Duodenal mucosa (tissue), 2 donors: ENCODE measurements around the gene ZEB1.

Experiments
- H3K27ac ChIP-seq: one replicate; pipeline ENCODE4 v1.7.0; 2013; ENCODE audit warnings: low read depth, low read length
- H3K27me3 ChIP-seq, 2 donors: one replicate each; pipeline ENCODE4 v1.7.0; 2013; ENCODE audit warnings: low read length in 2 of 2, control low read depth in 1 of 2; ENCODE audit not compliant: insufficient read depth in 2 of 2, control insufficient read depth in 1 of 2
- H3K36me3 ChIP-seq, 2 donors: one replicate each; pipeline ENCODE4 v1.7.0; 2013; ENCODE audit warnings: low read length in 2 of 2, control low read depth in 1 of 2; ENCODE audit not compliant: insufficient read depth in 2 of 2, control insufficient read depth in 1 of 2
- H3K4me1 ChIP-seq, 2 donors: one replicate each; pipeline ENCODE4 v1.7.0; 2013; ENCODE audit warnings: low read length in 2 of 2, control low read depth in 1 of 2; ENCODE audit not compliant: insufficient read depth in 2 of 2, control insufficient read depth in 1 of 2
- H3K4me3 ChIP-seq, 2 donors: one replicate each; pipeline ENCODE4 v1.7.0; 2013; ENCODE audit warnings: low read length in 2 of 2, low read depth in 1 of 2
- H3K9ac ChIP-seq, 2 donors: one replicate each; pipeline ENCODE4 v1.7.0; 2013; ENCODE audit warnings: low read length in 2 of 2, low read depth in 1 of 2
- H3K9me3 ChIP-seq, 2 donors: one replicate each; pipeline ENCODE4 v1.7.0; 2013; ENCODE audit warnings: low read length in 2 of 2, control low read depth in 1 of 2; ENCODE audit not compliant: control insufficient read depth in 1 of 2

Gene ZEB1

GRCh38 chr10:31475519-31475918 lies 156.5 kb downstream of the ZEB1 start:
- Histone ChIP-seq H3K4me3 (no peak overlapping the region), H3K4me1 (no peaks in the 10 kb centered on the region), H3K9ac (no peak overlapping the region), H3K27me3 (no peaks in the 10 kb centered on the region), H3K9me3 (peaks cover 0 to 4% of the 10 kb centered on the region in 2 donors), H3K27ac (no peak overlapping the region), H3K36me3 (no peaks in the 10 kb centered on the region)

DNA sequence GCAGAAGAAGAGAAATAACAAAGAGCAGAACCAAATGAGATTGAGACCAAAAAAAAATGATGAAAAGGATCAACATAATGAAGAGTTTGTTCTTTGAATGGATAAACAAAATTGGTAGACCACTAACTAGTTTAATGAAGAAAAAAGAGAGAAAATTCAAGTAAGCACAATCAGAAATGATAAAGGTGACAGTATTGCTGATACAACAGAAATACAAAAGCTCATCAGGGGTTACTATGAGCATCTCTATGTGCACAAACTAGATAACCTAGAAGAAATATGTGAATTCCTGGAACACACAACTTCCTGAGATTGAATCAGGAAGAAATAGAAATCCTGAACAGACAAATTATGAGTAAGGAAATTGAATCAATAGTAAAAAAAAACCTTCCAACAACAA lies 157.1 kb downstream of the ZEB1 start:
- H3K36me3 ChIP-seq, result no peaks in the 10 kb centered on the region
- peaks cover 0 to 4% of the 10 kb centered on the region in 2 donors for H3K9me3 ChIP-seq
- H3K4me1 ChIP-seq, result no peaks in the 10 kb centered on the region
- no peak overlapping the region for H3K9ac ChIP-seq
- no peak overlapping the region for H3K27ac ChIP-seq
- H3K27me3 ChIP-seq, result no peaks in the 10 kb centered on the region
- H3K4me3 ChIP-seq, result no peak overlapping the region

DNA sequence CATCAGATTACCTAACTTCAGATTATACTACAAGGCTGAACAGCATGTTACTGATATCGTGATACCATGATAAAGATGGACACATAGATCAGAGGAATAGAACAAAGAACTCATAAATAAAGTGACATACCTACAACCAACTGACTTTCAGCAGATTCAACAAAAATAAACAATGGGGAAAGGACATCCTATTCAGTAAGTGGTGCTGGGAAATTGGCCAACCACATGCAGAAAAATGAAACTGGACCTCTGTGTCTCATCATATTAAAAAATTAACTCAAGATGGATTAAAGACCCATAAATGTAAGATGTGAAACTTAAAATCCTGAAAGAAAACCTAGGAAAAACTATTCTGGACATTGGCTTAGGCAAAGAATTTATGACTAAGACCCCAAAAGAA lies 158.6 kb downstream of the ZEB1 start:
- H3K27me3 ChIP-seq, result no peaks in the 10 kb centered on the region
- H3K27ac ChIP-seq, result no peak overlapping the region
- H3K36me3 ChIP-seq, result no peaks in the 10 kb centered on the region
- no peak overlapping the region for H3K9ac ChIP-seq
- H3K9me3 ChIP-seq, result peaks cover 0 to 4% of the 10 kb centered on the region in 2 donors
- no peak overlapping the region for H3K4me3 ChIP-seq
- no peaks in the 10 kb centered on the region for H3K4me1 ChIP-seq

- Histone ChIP-seq H3K36me3 (no peaks in the 10 kb centered on the region), H3K4me1 (peaks cover 0 to 6% of the 10 kb centered on the region in 2 donors), H3K9ac (no peak overlapping the region), H3K27me3 (no peaks in the 10 kb centered on the region), H3K9me3 (peaks cover 0 to 4% of the 10 kb centered on the region in 2 donors), H3K4me3 (no peak overlapping the region), H3K27ac (no peak overlapping the region)
These were observed 160.7 kb downstream of the ZEB1 start for GRCh38 chr10:31479752-31480151.

GRCh38 chr10:31483546-31483945 lies 164.5 kb downstream of the ZEB1 start:
- H3K9ac ChIP-seq, result no peak overlapping the region
- H3K4me1 ChIP-seq, result peaks cover 0 to 6% of the 10 kb centered on the region in 2 donors
- no peaks in the 10 kb centered on the region for H3K27me3 ChIP-seq
- no peak overlapping the region for H3K4me3 ChIP-seq
- no peaks in the 10 kb centered on the region for H3K36me3 ChIP-seq
- H3K27ac ChIP-seq, result no peak overlapping the region
- no peaks in the 10 kb centered on the region for H3K9me3 ChIP-seq

- Histone ChIP-seq H3K9ac (no peak overlapping the region), H3K27ac (no peak overlapping the region), H3K36me3 (no peaks in the 10 kb centered on the region), H3K4me3 (no peak overlapping the region), H3K9me3 (no peaks in the 10 kb centered on the region), H3K27me3 (no peaks in the 10 kb centered on the region), H3K4me1 (peaks cover 0 to 6% of the 10 kb centered on the region in 2 donors)
These were observed 165.6 kb downstream of the ZEB1 start for GRCh38 chr10:31484431-31485135.

DNA sequence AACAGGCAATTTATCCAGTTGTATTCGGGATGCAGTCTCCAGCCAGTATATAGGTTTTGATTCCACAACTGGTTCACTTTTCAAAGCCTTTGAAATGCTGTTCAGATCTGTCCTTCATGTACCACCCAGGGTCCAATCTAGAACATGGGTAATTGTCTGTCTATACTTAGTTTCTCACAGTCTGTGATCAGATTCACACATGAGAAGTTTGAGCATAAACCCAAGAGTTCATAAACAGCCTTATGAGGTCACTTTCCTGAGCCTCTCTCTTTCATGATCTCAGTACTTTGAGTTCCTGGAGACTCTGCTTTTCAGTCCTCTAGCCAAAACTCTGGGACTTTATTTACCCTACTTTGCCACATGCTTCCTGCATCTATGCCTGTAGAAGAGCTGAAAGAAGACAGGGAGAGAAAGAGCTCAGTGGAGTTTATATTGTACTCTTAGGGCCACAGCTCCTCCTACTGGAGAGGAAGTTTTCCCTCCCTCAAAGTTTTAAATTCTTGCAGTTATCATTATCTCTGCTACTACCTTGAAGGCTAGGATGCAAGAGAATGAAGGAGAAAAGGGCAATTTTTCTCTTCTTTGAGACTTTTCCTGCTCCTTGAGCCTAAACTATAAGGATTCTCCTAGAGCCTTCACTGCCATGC lies 172.0 kb downstream of the ZEB1 start:
- no peaks in the 10 kb centered on the region for H3K36me3 ChIP-seq
- no peak overlapping the region for H3K9ac ChIP-seq
- H3K27ac ChIP-seq, result no peak overlapping the region
- peaks cover 0 to 2% of the 10 kb centered on the region in 2 donors for H3K9me3 ChIP-seq
- H3K4me1 ChIP-seq, result no peaks in the 10 kb centered on the region
- H3K27me3 ChIP-seq, result no peaks in the 10 kb centered on the region
- H3K4me3 ChIP-seq, result no peak overlapping the region

DNA sequence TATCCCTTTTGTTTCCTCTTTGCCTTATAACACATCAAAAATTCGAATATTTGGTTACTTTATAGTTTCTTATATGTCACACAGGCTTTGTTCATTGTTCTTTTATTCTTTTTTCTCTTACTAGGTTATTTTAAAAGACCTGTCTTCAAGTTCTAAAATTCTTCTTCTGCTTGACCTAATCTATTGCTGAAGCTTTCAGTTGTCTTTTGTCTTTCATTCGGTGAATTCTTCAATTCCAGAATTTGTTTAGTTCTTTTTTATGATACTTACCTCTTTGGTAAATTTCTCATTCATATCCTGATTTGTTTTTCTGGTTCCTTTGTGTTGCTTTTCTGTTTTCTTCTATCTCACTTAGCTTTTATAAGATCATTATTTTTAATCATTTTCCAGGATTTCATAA lies 188.4 kb downstream of the ZEB1 start:
- H3K27ac ChIP-seq, result no peak overlapping the region
- H3K9ac ChIP-seq, result no peak overlapping the region
- no peak overlapping the region for H3K4me3 ChIP-seq
- H3K27me3 ChIP-seq, result no peaks in the 10 kb centered on the region
- H3K36me3 ChIP-seq, result peaks cover 0 to 6% of the 10 kb centered on the region in 2 donors
- no peaks in the 10 kb centered on the region for H3K4me1 ChIP-seq
- peaks cover 3 to 14% of the 10 kb centered on the region in 2 donors for H3K9me3 ChIP-seq

DNA sequence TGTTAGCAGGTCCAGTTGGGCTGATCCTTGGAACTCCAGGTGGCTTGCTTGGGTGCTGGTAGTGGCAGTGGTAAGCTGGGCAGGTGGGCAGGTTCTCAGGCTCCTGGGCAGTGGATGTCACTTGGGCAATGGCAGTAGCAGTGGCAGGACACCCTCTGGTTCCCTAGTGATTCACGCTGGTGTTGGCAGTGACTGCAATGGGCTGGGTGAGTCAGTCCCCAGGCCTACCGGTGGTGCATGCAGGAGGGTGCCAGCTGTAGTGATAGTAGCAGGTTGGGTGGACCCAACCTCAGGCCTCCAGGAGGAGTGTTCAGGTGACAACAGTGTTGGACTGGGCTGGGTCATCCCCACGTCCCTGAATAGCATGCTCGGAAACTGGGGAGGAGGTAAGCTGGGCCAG lies 189.2 kb downstream of the ZEB1 start:
- Histone ChIP-seq H3K9me3 (peaks cover 3 to 14% of the 10 kb centered on the region in 2 donors), H3K27ac (no peak overlapping the region), H3K27me3 (no peaks in the 10 kb centered on the region), H3K36me3 (peaks cover 0 to 6% of the 10 kb centered on the region in 2 donors), H3K4me3 (no peak overlapping the region), H3K4me1 (no peaks in the 10 kb centered on the region), H3K9ac (no peak overlapping the region)

GRCh38 chr10:31508882-31509281 lies 189.9 kb downstream of the ZEB1 start:
- no peak overlapping the region for H3K4me3 ChIP-seq
- H3K9ac ChIP-seq, result no peak overlapping the region
- no peaks in the 10 kb centered on the region for H3K4me1 ChIP-seq
- peaks cover 0 to 6% of the 10 kb centered on the region in 2 donors for H3K36me3 ChIP-seq
- H3K27me3 ChIP-seq, result no peaks in the 10 kb centered on the region
- H3K9me3 ChIP-seq, result peaks cover 3 to 14% of the 10 kb centered on the region in 2 donors
- no peak overlapping the region for H3K27ac ChIP-seq
